Activated naive CD4-positive, alpha-beta T cell treated with anti-CD3 and anti-CD28 coated beads, Interleukin-2, amount 10 ng/mL, durations not matched to agents 7 days and 5 days (primary cell): Measurements from ENCODE around the gene ELF1.

ENCODE experiments used
- CTCF ChIA-PET: fragments of 350-600 bp; sonication (Branson Sonifier 250); formaldehyde crosslinking; loops from one replicate; lab custom pipeline; 2021; ENCODE audit warnings: antibody characterized with exemption; lab: Charles Lee
- DNase-seq: peaks from one replicate; pipeline ENCODE4 v3.0.0-alpha.2; 2020
- H3K27ac Mint-ChIP-seq: one replicate; pipeline ENCODE4 v1.8.0; 2021; ENCODE audit warnings: mild to moderate bottlenecking, moderate library complexity, mixed read lengths
- H3K27me3 Mint-ChIP-seq: one replicate; pipeline ENCODE4 v1.8.0; 2021; ENCODE audit warnings: mild to moderate bottlenecking, mixed read lengths
- H3K36me3 Mint-ChIP-seq: one replicate; pipeline ENCODE4 v1.8.0; 2021; ENCODE audit warnings: mixed read lengths
- H3K4me1 Mint-ChIP-seq: one replicate; pipeline ENCODE4 v1.8.0; 2021; ENCODE audit warnings: mixed read lengths
- H3K4me3 Mint-ChIP-seq: one replicate; pipeline ENCODE4 v1.8.0; 2021; ENCODE audit warnings: mild to moderate bottlenecking, moderate library complexity, mixed read lengths
- H3K9me3 Mint-ChIP-seq: one replicate; pipeline ENCODE4 v1.8.0; 2021; ENCODE audit warnings: mixed read lengths

ELF1 gene

DNA sequence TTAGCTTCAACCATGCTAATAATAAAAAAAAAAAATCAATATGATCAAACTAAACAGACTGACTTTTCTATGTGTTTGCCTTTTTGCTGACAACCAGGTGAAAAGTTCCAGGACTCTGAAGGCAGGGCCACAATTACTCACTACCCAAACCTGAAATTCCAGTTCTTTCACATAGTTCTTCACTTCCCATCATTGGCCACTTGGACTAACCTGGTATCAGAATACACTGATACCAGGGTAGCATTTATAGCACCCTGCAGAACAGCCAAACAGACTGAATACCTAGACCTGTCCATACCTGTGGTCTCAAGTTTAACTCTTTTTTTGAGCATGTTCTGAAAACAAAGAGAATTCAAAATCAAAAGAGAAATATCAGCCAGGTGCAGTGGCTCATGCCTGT, 25.1 kb downstream of the ELF1 start:
- CTCF ChIA-PET: interaction anchor here (2.1 kb wide), 2 partner anchors 9 to 15 kb away, joined by 4 to 5 read pairs; no protein-coding TSS in a partner anchor
- Mint-ChIP-seq H3K27me3 (no peaks in the 10 kb centered on the region), H3K9me3 (no peaks in the 10 kb centered on the region), H3K27ac (peak overlapping the region; percentile 34), H3K4me1 (peaks cover 80% of the 10 kb centered on the region), H3K4me3 (no peak overlapping the region), H3K36me3 (peaks cover 45% of the 10 kb centered on the region)
- no peak for DNase-seq

DNA sequence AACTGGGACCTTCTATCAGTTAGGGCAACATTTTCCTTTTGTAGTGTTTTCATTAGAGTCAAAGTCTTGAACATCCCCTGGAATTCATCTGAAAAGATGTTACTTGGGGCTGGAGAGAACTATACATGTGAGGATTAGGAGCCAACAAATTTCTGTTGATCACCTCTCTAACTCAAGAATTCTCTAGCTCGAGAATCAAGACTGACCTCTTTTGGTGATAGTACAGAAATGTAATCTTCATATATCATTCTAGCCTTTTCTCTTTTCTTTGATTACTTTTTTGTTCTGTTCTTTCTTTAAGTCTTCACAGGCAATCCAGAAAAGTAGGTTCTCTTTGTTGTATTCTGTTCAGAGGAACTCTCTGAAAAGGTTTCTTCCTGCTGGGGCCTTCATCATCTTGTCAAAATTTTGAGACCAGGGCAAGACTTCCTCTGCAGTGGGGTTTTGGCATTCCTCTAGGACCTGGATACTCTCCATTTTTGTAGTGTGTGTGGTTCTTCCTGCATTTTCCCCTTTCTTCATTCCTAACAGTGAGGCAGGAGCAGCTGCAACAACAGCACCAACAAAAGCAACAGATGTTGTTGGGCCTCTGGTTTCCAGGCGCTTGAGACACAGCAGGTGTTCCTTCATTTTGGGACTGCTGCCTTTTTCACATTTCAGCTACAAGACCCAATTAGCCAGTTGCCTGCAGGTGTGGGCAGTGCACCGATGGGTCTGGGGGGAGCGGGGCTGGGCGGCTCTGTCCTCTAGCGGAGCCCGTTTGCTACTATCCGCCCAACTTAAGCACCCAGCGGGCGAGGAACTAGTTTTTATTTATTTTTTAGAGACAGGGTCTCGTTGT, 26.2 kb downstream of the ELF1 start:
- H3K4me1 Mint-ChIP-seq: peaks cover 80% of the 10 kb centered on the region
- H3K27me3 Mint-ChIP-seq: no peaks in the 10 kb centered on the region
- CTCF ChIA-PET: interaction anchor here (0.9 to 4.2 kb wide), 5 partner anchors 10 to 71 kb away, joined by 3 to 17 read pairs (median 4); no protein-coding TSS in a partner anchor
- DNase-seq: no peak
- peaks cover 41% of the 10 kb centered on the region for H3K36me3 Mint-ChIP-seq
- no peaks in the 10 kb centered on the region for H3K9me3 Mint-ChIP-seq
- no peak overlapping the region for H3K4me3 Mint-ChIP-seq
- H3K27ac Mint-ChIP-seq: peak overlapping the region; percentile 37

DNA sequence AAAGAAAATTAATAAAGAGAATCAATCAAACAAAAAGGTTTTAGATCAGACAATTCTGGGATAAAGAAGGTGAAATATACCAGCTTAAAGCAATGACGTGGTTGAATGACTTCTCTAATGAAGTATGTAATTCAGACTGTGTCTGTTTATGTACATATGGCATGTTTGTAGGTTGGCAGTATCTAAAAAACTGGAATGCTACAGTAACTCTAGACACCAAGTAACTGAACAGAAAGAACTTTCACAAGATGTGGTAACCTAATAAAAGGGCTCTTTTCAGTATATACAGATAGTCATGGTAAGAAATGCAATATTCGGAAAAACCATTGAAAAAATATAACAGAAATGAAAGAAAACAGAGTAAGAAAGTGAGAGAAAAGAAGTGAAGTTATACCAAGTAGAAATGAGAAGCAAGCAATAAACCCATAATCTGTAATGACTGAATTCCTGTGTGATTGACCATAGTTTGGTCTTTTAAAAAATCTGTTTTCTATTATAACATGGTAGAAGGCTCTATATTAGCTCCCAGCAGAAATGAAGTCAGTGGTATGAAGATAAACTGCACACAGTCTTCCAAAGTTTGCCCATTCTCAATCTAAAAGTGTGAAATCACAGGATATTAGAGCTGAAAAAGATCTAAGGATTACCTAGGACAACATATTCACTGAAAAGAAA, 31.4 kb downstream of the ELF1 start:
- H3K27me3 Mint-ChIP-seq: no peaks in the 10 kb centered on the region
- peak overlapping the region; percentile 35 for H3K27ac Mint-ChIP-seq
- CTCF ChIA-PET: interaction anchor here (0.6 kb wide), 1 partner anchor 13 kb away, joined by 3 read pairs; no protein-coding TSS in a partner anchor
- no peak for DNase-seq
- H3K9me3 Mint-ChIP-seq: no peaks in the 10 kb centered on the region
- no peak overlapping the region for H3K4me3 Mint-ChIP-seq
- H3K36me3 Mint-ChIP-seq: peaks cover 20% of the 10 kb centered on the region
- H3K4me1 Mint-ChIP-seq: peaks cover 71% of the 10 kb centered on the region

DNA sequence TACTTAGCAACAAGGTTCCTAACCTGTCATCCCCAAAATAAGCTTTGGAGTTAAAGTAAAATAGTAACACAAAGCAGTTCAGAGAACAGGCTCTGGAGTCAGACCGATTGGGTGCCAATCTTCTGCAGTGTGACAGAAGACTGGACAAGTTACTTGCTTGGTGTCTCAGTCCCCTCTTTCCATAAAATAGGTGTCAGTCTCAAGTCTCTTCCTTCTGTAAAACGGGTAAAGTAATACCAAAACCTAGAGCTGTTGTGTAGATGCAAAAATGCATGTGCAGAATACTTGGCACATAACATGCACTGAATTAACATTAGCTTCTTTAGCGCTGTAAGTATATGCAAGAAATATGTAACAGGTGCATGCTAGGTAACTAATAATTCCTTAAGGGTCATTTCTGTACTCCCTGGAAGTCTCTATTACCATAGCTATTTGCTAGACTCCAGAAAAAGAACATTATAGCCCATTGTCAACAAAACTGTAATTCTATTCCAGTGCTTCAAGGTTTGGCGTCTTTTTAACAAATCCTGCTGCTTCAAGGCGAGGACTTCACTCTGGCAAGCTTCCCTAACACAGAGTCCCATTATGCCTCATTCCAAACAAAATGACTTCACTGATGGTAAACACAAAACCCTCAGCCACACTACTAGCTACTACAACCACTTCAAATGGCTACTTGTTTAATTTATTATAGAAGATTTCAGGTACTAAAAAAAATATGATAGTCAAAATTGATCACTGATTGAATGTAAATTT, 32.8 kb downstream of the ELF1 start:
- peak overlapping the region; percentile 99 for H3K27ac Mint-ChIP-seq
- H3K4me3 Mint-ChIP-seq: peak overlapping the region; percentile 83
- no peak for DNase-seq
- CTCF ChIA-PET: interaction anchor here (2.0 to 2.8 kb wide), 4 partner anchors 10 to 34 kb away, joined by 6 to 13 read pairs (median 6); partner anchors contain the start of gene ELF1
- peaks cover 65% of the 10 kb centered on the region for H3K4me1 Mint-ChIP-seq
- H3K9me3 Mint-ChIP-seq: no peaks in the 10 kb centered on the region
- H3K27me3 Mint-ChIP-seq: no peaks in the 10 kb centered on the region
- H3K36me3 Mint-ChIP-seq: peaks cover 25% of the 10 kb centered on the region

DNA sequence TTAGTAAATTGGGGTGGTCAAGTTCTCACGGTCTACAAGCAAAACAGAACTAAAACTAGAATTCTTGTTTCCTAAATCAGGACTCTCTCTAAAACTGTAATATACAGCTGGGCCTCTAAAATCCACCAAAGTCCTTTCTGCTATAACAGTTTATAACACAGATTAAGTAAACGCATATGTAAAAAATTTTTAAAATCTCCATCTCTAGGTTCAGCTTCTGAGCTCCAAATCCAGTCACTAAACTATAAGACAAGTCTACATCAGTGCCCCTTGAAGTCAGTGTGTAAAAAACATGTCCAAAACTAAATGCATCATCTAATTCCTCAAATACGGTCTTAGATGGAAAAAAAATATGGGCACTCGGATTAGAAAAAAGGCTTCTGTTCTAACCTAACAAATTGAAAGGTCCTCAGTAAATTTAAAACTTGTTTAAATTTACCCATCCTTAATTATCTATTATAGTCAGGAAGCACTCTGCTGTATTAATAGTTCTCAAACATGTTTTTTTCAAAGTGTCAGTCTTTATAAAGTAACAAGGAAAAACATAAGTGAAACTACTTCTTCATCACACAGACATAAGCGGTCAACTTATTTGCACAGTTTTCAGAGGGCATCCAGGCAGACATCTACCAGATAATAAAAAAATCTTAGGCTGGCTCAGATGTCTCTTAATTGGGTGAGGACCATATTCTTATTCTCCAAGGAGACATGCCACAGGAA, 33.6 kb downstream of the ELF1 start:
- no peak for DNase-seq
- H3K4me3 Mint-ChIP-seq: peak overlapping the region; percentile 83
- peak overlapping the region; percentile 99 for H3K27ac Mint-ChIP-seq
- H3K36me3 Mint-ChIP-seq: peaks cover 25% of the 10 kb centered on the region
- CTCF ChIA-PET: interaction anchor here (2.0 to 2.8 kb wide), 4 partner anchors 9 to 34 kb away, joined by 6 to 13 read pairs (median 6); partner anchors contain the start of gene ELF1
- peaks cover 62% of the 10 kb centered on the region for H3K4me1 Mint-ChIP-seq
- no peaks in the 10 kb centered on the region for H3K27me3 Mint-ChIP-seq
- no peaks in the 10 kb centered on the region for H3K9me3 Mint-ChIP-seq

DNA sequence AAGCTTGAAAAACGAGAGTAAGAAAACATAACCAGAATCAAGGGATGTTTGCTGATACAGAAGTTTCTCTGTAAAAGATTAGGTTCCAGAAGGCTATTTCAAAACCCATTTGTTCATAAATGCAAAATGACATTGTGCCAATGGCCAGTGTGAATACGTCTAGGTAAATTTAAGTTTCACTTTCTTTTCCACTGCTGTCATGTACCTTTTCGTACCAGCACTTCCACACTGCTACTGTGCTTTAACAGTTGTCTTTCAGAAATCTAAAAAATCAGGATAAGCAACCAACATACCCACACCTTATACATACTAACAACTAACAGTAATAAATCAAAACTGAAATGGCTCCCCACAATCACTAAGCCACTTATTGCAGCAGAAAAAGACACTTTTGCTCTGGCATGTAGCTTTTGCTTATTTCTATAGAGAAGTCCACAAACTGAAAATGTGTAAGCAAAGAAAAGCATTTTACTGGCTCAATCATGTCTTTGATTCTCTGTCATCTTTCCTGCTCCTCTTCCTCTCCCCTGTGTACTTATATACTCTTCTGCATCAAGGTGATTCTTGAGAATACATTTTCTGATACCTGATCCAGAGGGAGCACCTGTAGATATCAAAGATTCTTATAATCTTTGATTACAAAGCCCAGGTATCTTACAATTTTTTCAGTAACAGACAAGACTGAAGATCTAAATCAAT, 34.3 kb downstream of the ELF1 start:
- H3K4me1 Mint-ChIP-seq: peaks cover 61% of the 10 kb centered on the region
- H3K36me3 Mint-ChIP-seq: peaks cover 32% of the 10 kb centered on the region
- H3K9me3 Mint-ChIP-seq: no peaks in the 10 kb centered on the region
- peak overlapping the region; percentile 83 for H3K4me3 Mint-ChIP-seq
- DNase-seq: peak; percentile 23
- CTCF ChIA-PET: interaction anchor here (2.0 to 2.8 kb wide), 4 partner anchors 9 to 35 kb away, joined by 6 to 13 read pairs (median 6); partner anchors contain the start of gene ELF1
- H3K27ac Mint-ChIP-seq: peak overlapping the region; percentile 99
- no peaks in the 10 kb centered on the region for H3K27me3 Mint-ChIP-seq

DNA sequence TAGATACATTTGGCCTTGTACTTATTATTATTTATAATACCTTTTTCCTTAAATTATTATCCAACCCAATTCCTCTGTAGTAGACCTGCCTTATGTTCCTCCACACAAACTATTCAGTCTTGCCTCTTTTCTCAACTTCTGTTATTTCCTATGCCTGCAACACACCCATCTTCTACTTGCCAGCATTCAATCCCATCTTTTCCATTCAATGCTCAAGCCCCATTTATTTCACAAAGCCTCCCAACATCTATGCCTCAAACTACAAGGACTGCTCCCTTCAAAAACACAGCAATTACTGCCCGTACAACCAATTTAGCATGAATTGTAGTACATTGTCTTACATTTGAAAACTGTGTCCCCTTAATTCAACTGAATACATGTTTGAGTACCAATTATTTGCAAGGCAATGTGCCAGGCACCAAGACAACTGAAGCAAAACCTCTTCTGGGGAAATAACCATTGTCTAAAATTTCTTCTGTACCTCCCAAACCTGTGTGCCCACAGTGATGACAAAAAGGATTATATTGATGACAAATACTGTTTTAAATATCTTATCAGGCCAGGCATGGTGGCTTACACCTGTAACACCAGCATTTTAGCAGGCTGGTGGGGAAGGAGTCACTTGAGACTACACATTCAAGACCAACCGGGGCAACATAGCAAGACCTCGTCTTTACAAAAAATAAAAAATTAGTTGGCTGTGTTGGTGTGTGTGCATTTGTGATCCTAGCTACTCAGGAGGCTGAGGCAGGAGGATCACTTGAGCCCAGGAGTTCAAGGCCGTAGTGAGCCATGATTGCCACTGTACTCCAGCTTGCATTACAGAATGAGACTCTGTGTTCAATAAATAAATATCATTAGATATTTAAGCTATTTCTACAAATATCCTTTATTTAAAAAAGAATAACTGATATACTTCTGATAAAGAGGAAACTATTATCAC, 35.1 kb downstream of the ELF1 start:
- Mint-ChIP-seq H3K36me3 (peaks cover 37% of the 10 kb centered on the region), H3K9me3 (no peaks in the 10 kb centered on the region), H3K4me3 (peak overlapping the region; percentile 90), H3K27ac (peak overlapping the region; percentile 99), H3K4me1 (peaks cover 60% of the 10 kb centered on the region), H3K27me3 (no peaks in the 10 kb centered on the region)
- DNase-seq: no peak
- CTCF ChIA-PET: interaction anchor here (2.0 to 2.8 kb wide), 2 partner anchors 10 to 31 kb away, joined by 6 to 13 read pairs; no protein-coding TSS in a partner anchor

DNA sequence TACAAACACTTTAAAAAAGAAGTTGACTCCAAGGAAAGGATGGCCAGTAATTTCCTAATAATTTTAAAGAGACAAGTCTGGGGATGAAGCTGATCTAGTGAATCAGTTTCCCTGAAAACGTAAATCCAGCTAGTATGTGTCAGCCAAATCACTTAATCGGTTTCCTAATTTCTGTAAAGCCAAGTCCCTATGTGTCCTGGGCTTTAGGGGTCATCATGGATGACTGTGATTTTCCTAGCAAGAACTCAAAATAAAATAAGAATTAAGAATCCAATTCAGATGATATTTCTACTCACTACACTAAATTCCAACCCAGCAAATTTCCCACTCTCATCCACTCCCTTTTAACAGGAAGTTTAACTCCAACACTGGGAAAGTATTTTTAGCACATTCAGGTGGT, 35.9 kb downstream of the ELF1 start:
- no peak for DNase-seq
- CTCF ChIA-PET: no interaction called here
- Mint-ChIP-seq H3K4me1 (peaks cover 59% of the 10 kb centered on the region), H3K4me3 (peak overlapping the region; percentile 90), H3K27me3 (no peaks in the 10 kb centered on the region), H3K9me3 (no peaks in the 10 kb centered on the region), H3K27ac (peak overlapping the region; percentile 99), H3K36me3 (peaks cover 41% of the 10 kb centered on the region)

DNA sequence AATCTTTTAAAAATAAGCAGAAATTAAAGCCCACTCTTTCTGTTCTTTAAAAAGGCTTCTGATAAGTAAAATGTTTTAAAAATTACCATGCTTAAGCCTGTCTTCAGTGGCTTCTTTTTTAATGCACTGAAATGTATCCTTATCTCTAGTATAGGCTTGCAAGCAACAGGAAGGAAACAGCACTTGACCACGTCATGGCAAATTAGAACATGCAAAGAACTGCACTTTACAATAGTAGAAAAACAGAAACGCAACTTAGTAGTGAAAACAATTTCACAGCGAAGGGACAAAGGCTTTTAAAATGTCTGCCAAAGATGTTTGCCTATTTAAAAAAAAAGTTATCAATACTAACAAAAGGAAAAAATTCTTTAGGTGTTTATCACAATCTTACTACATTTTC, 36.3 kb downstream of the ELF1 start:
- Mint-ChIP-seq H3K4me1 (peaks cover 59% of the 10 kb centered on the region), H3K4me3 (peak overlapping the region; percentile 90), H3K9me3 (no peaks in the 10 kb centered on the region), H3K27ac (peak overlapping the region; percentile 99), H3K27me3 (no peaks in the 10 kb centered on the region), H3K36me3 (peaks cover 42% of the 10 kb centered on the region)
- DNase-seq: peak; percentile 69
- CTCF ChIA-PET: no interaction called here

DNA sequence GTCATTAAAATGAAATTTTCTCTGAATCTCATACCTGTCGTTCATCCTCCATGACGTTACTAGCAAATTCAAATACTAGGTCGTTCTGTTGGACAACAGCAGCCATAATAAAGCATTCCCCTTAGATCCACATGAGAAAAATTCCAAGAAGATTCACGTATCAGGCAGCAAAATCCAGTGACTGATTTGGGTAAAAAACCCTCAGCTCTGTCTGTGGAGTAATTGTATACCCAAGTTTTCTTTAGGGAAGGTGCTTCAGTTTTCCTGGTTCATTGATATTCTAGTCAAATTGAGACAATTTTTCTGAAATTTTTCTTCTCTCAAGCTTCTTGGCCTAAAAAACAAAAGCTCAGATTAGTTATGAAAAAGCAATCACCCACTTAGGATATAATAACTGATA, 37.2 kb downstream of the ELF1 start:
- no peak for DNase-seq
- Mint-ChIP-seq H3K4me3 (peak overlapping the region; percentile 90), H3K9me3 (no peaks in the 10 kb centered on the region), H3K36me3 (peaks cover 46% of the 10 kb centered on the region), H3K27me3 (no peaks in the 10 kb centered on the region), H3K4me1 (peaks cover 64% of the 10 kb centered on the region), H3K27ac (peak overlapping the region; percentile 99)
- CTCF ChIA-PET: interaction anchor here (0.8 to 1.3 kb wide), 2 partner anchors 26 to 33 kb away, joined by 3 read pairs; no protein-coding TSS in a partner anchor

DNA sequence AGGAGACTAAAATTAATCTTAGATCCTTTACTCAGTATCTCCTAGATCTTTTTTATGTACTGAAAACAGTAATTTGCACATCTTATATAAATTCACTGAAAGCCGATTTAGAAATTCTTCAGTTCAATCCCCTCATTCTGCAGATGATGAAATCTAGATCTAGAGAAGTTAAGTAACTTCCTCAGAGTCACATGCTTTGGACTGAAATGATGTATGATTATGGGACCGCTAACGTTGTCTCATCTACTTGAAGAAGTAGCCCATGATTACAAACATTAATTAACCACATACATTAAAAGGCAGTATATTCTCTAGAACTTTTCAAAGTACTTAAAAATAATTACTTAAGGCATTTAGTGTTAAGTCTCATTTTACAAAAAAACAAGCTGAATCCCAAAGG, 37.8 kb downstream of the ELF1 start:
- Mint-ChIP-seq H3K36me3 (peaks cover 51% of the 10 kb centered on the region), H3K4me1 (peaks cover 67% of the 10 kb centered on the region), H3K27ac (peak overlapping the region; percentile 99), H3K27me3 (no peaks in the 10 kb centered on the region), H3K4me3 (peak overlapping the region; percentile 90), H3K9me3 (no peaks in the 10 kb centered on the region)
- CTCF ChIA-PET: interaction anchor here (0.8 to 1.3 kb wide), 3 partner anchors 24 to 34 kb away, joined by 3 to 4 read pairs (median 3); no protein-coding TSS in a partner anchor
- no peak for DNase-seq

DNA sequence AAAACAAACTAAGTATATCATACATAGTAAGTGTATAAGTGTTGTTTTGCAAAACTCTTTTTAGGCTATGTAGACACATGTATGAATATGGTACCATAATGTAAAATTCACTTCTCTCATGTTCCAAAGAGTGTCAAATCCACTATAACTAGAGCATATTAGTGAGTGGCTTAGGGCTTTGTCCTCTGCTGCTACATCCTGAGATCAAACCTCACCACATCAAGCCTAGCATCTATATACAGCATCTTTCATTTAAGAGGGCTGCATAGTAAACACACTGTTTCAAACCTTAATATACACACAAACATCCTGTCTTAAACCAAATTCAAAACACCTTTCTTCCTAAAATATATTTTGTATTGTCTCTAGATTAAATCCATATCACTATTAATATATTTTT, 38.7 kb downstream of the ELF1 start:
- H3K27me3 Mint-ChIP-seq: no peaks in the 10 kb centered on the region
- H3K4me1 Mint-ChIP-seq: peaks cover 67% of the 10 kb centered on the region
- H3K36me3 Mint-ChIP-seq: peaks cover 52% of the 10 kb centered on the region
- DNase-seq: no peak
- H3K9me3 Mint-ChIP-seq: no peaks in the 10 kb centered on the region
- peak overlapping the region; percentile 99 for H3K27ac Mint-ChIP-seq
- peak overlapping the region; percentile 90 for H3K4me3 Mint-ChIP-seq
- CTCF ChIA-PET: interaction anchor here (0.8 to 1.3 kb wide), 2 partner anchors 25 to 37 kb away, joined by 3 to 4 read pairs; no protein-coding TSS in a partner anchor
